HUDEP-2 (cell line): ENCODE data around the gene AFAP1L2.

Experiments
- DNase-seq, 76 experiments: peaks; one replicate each; lab custom pipeline; 2025; ENCODE audit not compliant: unreplicated experiment in 76 of 76; lab: John Stamatoyannopoulos, UW

Gene AFAP1L2

DNA sequence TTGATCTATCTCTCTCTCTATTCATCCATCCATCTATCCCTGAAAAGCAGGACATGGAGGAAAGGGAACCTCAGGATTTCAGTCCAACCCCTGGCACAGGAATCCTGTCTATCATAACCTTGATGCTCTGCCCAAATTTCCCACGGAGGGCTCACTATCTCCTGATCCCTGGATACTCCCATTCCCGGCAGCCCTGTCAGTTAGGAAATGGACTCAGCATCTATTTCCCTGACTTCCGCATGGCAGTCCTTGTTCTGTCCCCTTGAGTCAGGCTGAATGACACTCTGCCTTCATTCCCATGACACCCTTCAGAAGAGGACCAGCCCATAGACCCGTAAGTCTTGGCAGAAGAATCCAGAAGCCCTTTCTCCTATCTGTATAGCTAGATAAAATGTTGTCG lies 87.6 kb downstream of the AFAP1L2 start:
- DNase-seq: no peak

DNA sequence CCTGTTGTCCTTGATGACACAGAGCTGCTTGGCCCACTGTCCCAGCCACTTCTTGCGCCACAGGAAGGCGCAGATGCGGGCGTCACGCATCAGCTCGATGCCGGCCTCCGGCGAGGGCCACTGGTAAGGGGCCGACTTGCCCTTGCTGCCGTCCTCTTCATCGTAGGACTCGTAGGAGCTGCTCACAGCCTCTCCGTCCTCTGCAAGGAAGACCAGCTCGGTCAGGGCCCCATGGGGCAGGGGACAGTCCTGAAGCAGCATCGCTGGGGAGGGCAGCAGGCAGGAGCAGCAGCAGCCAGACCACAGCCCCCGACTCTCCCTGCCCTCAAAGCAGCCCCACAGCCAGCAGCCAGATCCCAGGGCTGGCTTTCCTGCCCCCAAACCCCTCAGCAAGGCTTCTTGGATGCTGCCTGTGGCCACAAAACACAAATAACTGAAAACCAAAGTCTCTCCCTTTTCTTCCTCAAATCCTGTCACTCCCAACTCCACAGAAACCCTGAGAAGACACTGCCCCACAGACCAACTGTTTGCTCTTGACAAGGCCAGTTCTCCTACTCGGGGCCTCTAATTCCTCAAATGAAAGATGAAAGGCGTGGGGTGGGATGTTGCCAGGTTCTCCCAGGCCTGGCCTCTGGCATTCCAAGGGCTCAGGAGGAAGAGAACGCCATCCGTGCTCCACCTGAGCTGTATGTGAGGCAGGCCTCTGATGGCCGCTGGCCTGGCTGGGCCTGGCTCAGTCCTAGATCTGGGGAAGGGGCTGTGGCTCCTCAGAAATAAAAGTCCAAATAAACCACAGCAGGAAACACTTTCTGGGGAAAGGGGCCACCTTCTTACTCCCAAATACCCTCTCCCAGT lies 88.5 kb downstream of the AFAP1L2 start:
- no peak for DNase-seq

DNA sequence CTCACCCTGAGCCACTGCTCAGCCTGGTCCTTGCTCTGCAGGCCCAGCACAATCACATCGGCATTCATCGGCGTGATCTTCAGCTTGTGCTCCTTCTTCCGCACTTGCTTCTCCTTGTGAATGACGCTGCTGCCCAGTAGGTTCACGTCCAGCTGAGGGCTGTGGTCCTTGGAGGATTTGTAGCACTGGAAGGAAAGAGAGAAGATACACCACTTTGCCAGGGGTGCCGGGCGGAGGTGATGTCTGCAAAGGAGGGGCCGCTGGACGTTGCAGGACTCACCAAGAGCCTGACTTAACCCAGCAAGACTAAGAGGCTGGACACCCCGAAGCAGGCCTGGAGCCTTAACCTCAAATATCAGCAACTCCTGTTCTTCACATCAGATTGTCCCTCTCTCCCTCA lies 90.4 kb downstream of the AFAP1L2 start:
- no peak for DNase-seq

DNA sequence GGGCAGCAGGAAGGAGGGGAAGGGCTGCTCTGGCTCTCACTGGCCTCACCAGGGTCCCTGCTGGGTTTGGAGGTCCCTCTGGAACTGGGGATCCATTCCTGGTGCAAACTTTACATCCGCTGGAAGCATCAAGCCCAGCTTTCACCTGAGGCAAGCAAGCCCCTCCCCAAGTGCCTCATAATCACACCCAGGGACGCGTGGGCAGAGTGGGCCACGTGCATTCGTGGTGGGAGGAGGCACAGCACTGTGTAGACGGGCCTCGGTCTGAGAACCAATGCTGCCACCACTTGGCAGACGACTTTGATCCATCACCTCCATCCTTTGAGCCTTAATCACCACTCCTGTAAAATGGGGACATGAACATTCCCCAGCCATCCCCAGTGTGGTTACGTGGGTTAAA lies 91.2 kb downstream of the AFAP1L2 start:
- no peak for DNase-seq

DNA sequence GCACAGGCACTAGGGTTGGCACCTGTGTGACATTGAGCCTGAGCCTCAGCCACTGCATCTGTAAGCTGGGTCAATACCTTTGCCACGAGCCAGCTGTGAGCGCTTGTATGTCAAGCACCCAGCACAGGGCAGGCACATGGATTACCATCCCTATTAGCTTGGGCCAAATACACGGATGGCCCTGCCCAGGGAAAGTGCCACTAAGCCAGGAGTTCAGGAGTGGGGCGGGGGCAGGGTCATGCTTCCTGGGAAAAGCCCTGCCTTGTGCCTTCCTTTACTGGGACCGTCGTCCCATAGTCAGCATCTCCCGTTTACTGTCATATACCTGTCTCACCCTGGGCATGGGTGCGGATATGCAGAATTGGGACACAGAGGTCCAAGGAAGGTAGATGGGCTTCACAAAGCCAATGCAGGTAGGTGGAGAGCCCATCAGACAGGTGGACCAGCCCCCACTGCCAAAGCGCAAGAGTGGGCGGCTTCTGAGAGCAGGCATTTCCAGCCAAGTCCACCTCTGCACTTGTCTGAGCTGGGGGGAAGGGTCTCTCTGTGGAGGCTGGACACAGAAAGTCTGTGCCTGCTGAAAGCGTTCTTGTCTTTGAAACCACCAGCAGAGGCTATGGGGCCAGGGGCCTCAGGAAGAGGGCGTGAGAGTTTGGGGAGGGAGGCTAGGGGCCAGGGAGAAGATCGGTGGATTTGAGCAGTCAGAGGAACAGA lies 92.6 kb downstream of the AFAP1L2 start:
- DNase-seq: no peak

DNA sequence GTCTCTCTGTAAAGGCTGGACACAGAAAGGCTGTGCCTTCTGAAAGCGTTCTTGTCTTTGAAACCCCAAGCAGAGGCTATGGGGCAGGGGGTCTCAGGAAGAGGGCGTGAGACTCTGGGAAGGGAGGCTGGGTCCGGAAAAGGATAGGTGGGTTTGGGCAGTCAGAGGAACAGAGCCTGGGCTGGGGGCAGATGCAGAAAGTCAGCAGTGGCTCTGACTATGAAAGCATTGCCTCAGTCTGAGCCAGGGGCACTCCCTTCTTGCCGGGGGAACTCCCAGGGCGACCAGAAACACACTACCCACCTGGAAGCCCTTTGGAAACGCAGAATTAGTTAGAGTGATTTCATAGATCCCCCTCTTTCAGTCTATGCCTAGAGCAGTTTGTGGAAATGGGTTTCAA lies 93.3 kb downstream of the AFAP1L2 start:
- no peak for DNase-seq

DNA sequence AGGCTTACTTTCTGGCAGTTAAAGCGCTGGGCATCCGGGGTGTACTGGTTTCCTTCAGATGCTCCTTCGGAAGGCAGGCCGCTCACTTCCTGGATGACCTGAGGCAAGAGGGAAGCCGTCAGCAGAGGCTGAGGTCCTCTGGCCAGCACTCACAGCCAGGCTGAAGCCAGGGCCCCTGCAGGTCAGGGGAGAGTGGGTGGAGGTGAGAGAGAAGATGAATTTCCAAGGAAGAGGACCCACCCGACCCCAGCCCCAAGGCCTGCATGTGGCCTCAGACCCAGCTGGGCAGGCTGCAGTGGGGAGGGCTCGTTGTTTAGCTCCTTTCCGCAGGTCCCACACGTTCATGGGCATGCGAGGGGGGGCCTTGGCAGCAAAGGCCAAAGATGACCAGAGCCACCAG lies 94.0 kb downstream of the AFAP1L2 start:
- no peak for DNase-seq

DNA sequence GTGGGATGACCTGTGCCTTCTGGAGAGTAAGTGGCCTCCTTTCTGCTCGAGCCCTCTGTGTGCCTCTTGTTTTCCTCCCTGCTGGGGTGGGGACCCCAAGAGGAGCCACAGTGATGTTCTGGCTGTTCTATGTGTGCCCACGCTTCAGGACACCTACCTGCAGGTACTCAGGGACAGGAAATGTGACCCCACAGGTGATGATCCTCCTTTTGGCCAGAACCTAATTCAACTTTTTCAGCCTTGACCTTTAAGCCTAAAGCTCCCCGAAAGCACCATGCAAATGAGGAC lies 95.0 kb downstream of the AFAP1L2 start:
- DNase-seq: no peak

DNA sequence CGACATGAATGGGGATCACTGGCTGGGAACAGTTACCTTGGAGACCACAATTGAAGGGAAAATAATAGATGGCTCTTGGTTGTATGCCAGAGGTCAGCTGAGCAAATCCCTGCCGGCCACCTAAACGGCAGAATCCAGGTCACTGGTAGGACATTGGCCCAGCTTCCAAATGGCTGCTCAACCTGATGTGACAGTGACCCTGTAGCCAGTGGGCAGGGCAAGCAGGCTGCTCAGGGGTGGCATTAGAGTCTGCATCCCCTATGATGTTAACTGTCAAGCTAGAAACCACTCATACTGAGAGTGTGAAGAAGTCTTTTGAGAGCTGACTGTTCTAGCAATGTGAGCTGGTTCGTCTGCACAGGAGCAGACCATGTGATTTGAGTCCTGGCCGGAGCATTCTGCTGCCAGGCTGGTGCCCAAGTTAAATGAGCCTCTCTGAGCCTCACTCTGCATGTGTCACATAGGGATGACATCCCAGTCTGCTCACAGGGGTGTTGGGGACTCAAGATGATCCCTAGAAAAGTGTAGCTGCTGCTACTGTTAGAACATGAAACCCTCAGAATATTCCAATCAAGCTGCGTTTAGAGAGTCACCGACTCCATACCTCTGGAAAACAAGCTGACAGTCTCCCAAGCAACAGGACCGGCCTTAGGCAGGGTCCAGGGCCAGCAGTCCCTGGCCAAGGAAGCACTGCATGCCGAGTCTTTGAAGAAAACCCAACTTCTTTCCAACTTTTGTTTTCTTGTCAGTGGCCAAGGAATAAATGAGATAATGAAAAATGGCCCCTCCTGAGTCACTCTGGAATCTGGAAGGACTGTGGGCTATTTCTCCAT lies 95.6 kb downstream of the AFAP1L2 start:
- no peak for DNase-seq

DNA sequence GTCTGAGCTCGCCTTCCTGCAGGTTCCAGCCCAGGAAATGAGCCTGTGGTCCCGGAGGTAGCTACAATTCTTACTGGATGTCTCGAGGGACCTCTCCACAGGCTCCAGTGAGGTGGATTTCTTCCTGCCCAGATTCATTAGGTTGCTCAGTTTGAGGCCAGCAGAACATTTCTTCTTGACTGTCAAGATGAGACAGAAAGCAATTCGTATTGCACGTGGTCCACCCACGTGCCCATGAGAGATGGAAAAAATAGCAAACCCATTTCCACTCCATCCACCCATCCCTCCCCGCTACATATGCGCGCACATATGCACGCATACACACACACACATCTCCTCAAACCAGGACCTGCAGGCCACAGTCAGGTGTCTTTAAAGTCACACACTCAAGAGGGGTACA lies 96.6 kb downstream of the AFAP1L2 start:
- DNase-seq: no peak

DNA sequence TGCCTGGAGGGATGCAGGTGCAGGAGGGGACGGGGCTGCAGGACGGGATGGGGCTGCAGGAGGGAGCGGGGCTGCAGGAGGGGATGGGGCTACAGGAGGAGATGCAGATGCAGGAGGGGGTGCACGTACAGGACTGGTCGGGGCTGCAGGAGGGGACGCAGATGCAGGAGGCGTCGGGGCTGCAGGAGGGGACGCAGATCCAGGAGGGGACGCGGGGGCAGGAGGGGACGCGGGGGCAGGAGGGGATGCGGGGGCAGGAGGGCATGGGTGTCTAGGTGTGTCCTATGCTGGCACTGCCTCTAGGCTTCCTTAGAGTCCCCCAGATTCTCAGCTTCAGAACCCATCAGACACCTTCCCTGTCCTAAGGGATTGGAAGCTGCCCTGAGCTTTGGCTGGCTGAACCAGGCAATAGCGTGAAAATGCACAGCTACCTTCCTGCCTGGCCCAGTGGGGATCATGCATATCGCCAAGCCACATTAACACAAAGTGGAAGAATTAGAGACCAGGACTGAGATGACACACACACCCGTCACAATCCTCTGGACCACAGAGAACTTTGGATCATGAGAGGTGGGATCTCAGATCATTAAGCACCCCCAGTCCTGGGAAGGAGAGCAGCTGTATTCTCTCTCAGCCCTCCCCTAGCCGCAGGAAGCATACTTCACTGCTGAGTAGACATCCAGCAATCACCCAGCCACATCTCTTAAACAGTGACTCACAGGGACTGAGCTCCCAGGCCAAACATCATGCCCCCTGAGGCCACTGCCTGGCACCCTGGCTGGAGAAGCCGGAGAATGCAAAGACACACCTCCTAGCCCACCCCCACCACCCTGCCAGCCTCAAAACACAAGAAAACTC lies 98.0 kb downstream of the AFAP1L2 start:
- no peak for DNase-seq

DNA sequence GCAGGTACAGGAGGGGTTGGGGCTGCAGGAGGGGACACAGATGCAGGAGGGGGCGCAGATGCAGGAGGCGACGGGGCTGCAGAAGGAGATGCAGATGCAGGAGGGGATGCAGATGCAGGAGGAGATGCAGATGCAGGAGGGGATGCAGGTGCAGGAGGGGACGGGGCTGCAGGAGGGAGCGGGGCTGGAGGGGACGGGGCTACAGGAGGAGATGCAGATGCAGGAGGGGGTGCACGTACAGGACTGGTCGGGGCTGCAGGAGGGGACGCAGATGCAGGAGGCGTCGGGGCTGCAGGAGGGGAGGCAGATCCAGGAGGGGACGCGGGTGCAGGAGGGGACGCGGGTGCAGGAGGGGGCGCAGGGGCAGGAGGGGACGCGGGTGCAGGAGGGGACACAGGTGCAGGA lies 98.8 kb downstream of the AFAP1L2 start:
- DNase-seq: no peak

DNA sequence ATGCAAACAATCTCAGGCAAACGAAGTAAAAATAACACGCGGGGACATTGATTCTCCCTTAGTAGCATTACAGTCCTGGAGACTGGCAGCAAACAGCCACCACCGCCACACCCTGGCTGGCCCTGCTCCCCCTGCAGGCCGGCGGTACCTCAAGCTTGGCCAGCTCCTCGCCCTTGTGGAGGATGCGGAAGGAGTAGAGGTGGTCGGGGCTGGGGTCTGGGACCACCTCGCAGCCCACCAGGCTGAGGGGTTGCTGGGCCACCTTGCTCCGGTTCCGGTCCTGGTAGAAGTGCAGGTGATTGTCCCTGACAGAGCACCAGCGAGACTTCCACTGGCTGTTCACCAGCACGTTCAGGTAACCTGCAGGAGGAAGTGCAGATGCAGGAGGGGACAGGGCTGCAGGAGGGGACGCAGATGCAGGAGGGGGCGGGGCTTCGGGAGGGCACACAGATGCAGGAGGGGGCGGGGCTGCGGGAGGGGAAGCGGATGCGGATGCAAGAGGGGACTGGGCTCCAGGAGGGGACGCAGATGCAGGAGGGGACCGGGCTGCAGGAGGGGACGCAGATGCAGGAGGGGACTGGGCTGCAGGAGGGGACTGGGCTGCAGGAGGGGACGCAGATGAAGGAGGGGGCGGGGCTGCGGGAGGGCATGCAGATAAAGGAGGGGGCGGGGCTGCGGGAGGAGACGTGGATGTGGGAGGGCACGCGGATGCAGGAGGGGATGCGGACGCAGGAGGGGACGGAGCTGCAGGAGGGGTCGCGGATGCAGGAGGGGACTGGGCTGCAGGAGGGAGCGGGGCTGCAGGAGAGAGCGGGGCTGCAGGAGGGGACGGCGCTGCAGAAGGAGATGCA lies 99.5 kb downstream of the AFAP1L2 start:
- DNase-seq: peak in 16 of 76 experiments; percentile 1 to 26 (median 4)

DNA sequence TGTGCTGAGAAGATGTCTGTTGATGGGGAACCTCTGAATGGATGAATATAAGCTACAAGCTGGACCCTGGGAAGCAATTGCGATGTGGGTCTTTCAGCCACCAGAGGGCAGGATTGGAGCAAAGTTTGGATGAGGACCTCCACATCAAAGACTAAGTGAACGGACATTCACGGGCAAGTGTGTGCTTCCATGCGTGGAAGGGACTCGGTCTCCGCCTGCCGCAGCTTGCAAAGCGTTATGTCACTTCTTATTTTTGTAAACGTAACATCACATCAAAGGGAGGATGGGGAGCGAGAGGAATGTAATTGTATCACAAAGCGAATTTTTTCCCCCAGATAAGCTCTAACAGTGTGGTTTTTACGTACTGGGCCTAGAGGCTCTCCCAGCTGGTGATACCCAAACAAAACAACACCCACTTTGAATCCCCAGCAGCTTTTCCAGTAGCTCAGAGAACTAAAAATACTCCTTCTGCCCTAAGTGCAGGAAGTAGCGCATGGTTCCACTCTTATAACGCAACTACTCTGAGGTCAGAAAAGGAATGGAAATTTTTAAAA lies 100.2 kb downstream of the AFAP1L2 start:
- DNase-seq: peak in 61 of 76 experiments; percentile 1 to 73 (median 35)

DNA sequence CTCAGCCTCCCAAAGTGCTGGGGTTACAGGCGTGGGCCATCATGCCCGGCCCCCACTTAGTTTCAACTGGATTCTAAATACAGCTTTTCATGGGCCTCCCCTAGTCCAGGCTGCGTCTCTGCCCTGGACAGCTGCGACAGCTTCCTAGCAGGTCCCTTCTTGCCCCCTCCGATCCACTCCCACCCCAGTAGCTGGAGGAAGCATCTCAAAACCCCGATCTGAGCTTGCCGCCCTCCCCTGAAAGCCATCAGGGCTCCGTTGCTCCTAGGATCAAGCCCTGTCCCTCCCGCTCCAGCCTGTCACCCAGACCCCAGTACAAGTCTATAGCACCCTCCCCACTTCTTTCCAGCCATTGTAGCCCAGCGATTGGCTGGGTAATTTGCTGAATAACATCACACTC lies 100.7 kb downstream of the AFAP1L2 start:
- no peak for DNase-seq

DNA sequence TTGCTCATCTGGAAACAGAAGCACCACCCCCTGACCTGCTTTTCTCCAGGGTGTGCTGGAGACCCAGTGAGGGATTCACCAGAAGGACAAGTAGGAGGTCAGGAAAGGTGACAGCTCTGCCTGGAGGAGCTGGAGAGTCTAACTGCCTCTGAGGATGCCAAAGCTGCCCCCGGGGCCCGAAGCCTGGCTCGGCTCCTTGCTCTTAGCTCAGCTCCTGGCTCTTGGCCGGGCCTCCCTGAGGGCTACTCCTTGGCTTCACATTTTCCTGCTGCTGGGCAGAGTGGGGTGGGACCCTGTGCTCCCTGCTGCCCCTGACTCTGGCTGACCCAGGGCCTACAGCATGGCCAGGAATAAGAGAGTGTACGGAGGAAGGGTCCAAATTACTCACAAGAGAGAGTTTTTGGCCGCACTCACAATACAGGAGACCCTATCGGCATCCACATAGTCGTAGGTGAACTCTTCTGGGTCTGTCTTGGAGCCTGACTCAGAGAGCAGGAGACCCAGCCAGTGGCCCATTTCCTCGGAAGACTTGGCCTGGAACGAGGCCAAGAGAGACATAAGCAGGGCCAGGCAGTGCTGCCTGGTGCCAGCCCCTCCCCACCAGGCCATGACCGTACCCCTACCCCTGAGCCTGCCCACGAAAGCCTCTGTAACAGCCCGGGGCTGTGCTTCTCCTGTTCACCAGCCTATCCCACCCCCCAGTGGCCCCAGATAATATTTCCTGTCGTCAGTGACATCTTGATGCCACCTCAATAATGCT lies 102.2 kb downstream of the AFAP1L2 start:
- no peak for DNase-seq

DNA sequence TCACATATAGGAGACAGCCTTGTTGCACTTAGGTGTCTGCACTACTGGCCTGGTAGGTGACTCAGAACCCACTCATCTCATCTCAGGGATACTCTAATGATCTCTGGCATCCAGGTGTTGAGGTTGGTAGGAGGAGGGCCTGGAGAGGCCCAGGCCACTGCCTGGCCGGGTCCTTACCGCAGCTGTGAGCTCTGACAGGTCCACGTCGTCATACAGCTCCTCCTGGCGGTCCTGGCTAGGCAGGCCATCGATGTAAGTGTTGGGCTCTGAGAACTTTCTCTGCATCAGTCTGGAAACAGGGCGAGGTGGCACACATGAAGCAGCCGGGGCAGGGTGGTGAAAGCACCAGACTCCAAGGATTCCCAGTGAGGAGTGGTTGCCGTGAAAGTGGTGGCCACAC lies 103.1 kb downstream of the AFAP1L2 start:
- DNase-seq: peak in 4 of 76 experiments; percentile 9 to 37 (median 18)

DNA sequence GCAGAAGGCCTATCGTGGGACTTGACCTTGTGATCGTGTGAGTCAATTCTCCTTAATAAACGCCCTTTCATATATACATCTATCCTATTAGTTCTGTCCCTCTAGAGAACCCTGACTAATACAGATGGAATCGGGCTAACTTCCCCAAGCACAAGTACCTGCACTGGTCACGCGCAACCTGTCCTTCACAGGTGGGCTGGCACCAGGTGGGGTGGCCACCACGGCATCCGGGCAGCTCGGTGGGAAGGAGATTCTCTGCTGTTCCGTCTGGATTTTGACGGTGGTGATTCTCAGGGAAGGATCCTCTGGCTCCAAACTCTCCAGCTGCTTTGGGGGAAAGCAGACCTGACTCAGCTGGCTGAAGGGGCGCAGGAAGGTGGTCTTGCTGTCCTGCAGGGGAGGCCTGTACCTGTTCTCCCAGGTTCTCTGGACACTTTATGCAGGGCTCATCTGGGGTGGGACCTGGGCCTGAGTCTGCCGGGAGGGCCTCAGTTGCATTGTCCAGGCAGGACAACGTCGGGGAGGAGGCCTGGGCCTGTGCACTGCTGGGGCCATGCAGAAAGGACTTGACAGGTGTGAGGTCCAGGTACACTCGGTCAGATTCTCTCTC lies 104.2 kb downstream of the AFAP1L2 start:
- no peak for DNase-seq
